ENCODE measurements around the gene CDH13. TPM values are rescaled to one million over a fixed set of nuclear protein-coding genes. Genes with fewer than 3 reads are reported as not detected.

CDH13 gene
- total RNA-seq, 1 donor from 2014 or later, result 20.9 TPM

- H3K27ac ChIP-seq (ENCODE audit: low read depth, low read length), result no peak overlapping the region
- no peaks in the 10 kb centered on the region for H3K36me3 ChIP-seq (ENCODE audit: control insufficient read depth in 3 of 3, insufficient read depth in 3 of 3, low read length in 3 of 3)
- no peak overlapping the region for H3K9ac ChIP-seq (ENCODE audit: low read depth in 1 of 3, low read length in 3 of 3)
- H3K27me3 ChIP-seq (ENCODE audit: control insufficient read depth in 3 of 3, insufficient read depth in 3 of 3, low read length in 3 of 3), result no peaks in the 10 kb centered on the region
- H3K9me3 ChIP-seq (ENCODE audit: control insufficient read depth in 3 of 3, low read length in 3 of 3), result no peaks in the 10 kb centered on the region
- peaks cover 12 to 17% (median 16%) of the 10 kb centered on the region in 3 donors for H3K4me1 ChIP-seq (ENCODE audit: control insufficient read depth in 3 of 3, insufficient read depth in 3 of 3, low read length in 3 of 3)
- no peak overlapping the region for H3K4me3 ChIP-seq (ENCODE audit: low read length in 3 of 3)
These were observed 688.5 kb downstream of the CDH13 start for GRCh38 chr16:83315271-83315670.

DNA sequence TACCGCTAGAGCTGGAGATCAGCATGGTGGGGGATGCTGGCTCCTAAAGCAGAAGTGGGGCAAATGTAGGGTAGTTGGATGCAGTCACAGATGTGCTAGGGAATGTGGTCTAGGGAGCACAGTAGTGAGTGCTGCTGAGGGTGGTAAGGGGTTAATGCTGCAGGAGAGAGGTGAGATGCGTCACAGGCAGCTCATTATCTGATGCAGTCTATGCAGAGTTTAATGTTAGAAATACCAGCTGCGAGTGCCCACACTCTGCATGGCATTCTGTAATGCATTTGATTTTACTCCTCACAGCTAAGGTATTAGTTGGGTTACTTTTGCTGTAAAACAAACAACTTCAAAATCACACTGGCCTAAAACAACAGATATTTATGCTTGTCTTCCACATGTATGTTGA lies 689.7 kb downstream of the CDH13 start:
- H3K36me3 ChIP-seq (ENCODE audit: control insufficient read depth in 3 of 3, insufficient read depth in 3 of 3, low read length in 3 of 3), result no peaks in the 10 kb centered on the region
- no peaks in the 10 kb centered on the region for H3K9me3 ChIP-seq (ENCODE audit: control insufficient read depth in 3 of 3, low read length in 3 of 3)
- H3K9ac ChIP-seq (ENCODE audit: low read depth in 1 of 3, low read length in 3 of 3), result no peak overlapping the region
- H3K27ac ChIP-seq (ENCODE audit: low read depth, low read length), result no peak overlapping the region
- no peak overlapping the region for H3K4me3 ChIP-seq (ENCODE audit: low read length in 3 of 3)
- peaks cover 6 to 16% (median 9%) of the 10 kb centered on the region in 3 donors for H3K4me1 ChIP-seq (ENCODE audit: control insufficient read depth in 3 of 3, insufficient read depth in 3 of 3, low read length in 3 of 3)
- no peaks in the 10 kb centered on the region for H3K27me3 ChIP-seq (ENCODE audit: control insufficient read depth in 3 of 3, insufficient read depth in 3 of 3, low read length in 3 of 3)

GRCh38 chr16:83318390-83318789 lies 691.6 kb downstream of the CDH13 start:
- Histone ChIP-seq H3K4me3 (ENCODE audit: low read length in 3 of 3) (no peak overlapping the region), H3K27me3 (ENCODE audit: control insufficient read depth in 3 of 3, insufficient read depth in 3 of 3, low read length in 3 of 3) (no peaks in the 10 kb centered on the region), H3K4me1 (ENCODE audit: control insufficient read depth in 3 of 3, insufficient read depth in 3 of 3, low read length in 3 of 3) (peaks cover 0 to 7% (median 0%) of the 10 kb centered on the region in 3 donors), H3K9me3 (ENCODE audit: control insufficient read depth in 3 of 3, low read length in 3 of 3) (no peaks in the 10 kb centered on the region), H3K36me3 (ENCODE audit: control insufficient read depth in 3 of 3, insufficient read depth in 3 of 3, low read length in 3 of 3) (no peaks in the 10 kb centered on the region), H3K27ac (ENCODE audit: low read depth, low read length) (no peak overlapping the region), H3K9ac (ENCODE audit: low read depth in 1 of 3, low read length in 3 of 3) (no peak overlapping the region)

- H3K4me1 ChIP-seq (ENCODE audit: control insufficient read depth in 3 of 3, insufficient read depth in 3 of 3, low read length in 3 of 3), result no peaks in the 10 kb centered on the region
- no peaks in the 10 kb centered on the region for H3K27me3 ChIP-seq (ENCODE audit: control insufficient read depth in 3 of 3, insufficient read depth in 3 of 3, low read length in 3 of 3)
- no peak overlapping the region for H3K27ac ChIP-seq (ENCODE audit: low read depth, low read length)
- no peaks in the 10 kb centered on the region for H3K36me3 ChIP-seq (ENCODE audit: control insufficient read depth in 3 of 3, insufficient read depth in 3 of 3, low read length in 3 of 3)
- no peak overlapping the region for H3K4me3 ChIP-seq (ENCODE audit: low read length in 3 of 3)
- no peaks in the 10 kb centered on the region for H3K9me3 ChIP-seq (ENCODE audit: control insufficient read depth in 3 of 3, low read length in 3 of 3)
- no peak overlapping the region for H3K9ac ChIP-seq (ENCODE audit: low read depth in 1 of 3, low read length in 3 of 3)
These were observed 702.2 kb downstream of the CDH13 start for GRCh38 chr16:83328936-83329335.

GRCh38 chr16:83329441-83329840 lies 702.7 kb downstream of the CDH13 start:
- Histone ChIP-seq H3K9ac (ENCODE audit: low read depth in 1 of 3, low read length in 3 of 3) (no peak overlapping the region), H3K4me1 (ENCODE audit: control insufficient read depth in 3 of 3, insufficient read depth in 3 of 3, low read length in 3 of 3) (no peaks in the 10 kb centered on the region), H3K27ac (ENCODE audit: low read depth, low read length) (no peak overlapping the region), H3K27me3 (ENCODE audit: control insufficient read depth in 3 of 3, insufficient read depth in 3 of 3, low read length in 3 of 3) (no peaks in the 10 kb centered on the region), H3K36me3 (ENCODE audit: control insufficient read depth in 3 of 3, insufficient read depth in 3 of 3, low read length in 3 of 3) (no peaks in the 10 kb centered on the region), H3K9me3 (ENCODE audit: control insufficient read depth in 3 of 3, low read length in 3 of 3) (no peaks in the 10 kb centered on the region), H3K4me3 (ENCODE audit: low read length in 3 of 3) (no peak overlapping the region)

DNA sequence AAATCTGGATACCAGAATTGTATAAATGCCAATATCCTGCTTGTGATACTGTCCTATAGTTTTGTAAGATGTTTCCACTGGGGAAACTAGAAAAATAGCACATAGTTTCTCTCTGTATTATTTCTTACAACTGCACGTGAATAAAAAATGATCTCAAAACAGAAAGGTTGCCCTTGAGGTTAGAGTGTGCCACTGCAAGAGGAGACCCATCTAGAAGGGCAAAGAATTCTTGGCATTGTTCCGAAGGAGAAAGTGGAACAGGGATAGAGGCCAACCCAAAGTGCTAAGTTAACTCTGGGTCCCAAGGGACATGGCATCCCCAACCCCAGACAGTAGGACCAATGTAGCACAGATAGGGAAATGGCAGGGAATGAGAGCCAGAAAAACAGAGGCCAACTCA lies 703.5 kb downstream of the CDH13 start:
- H3K4me3 ChIP-seq (ENCODE audit: low read length in 3 of 3), result no peak overlapping the region
- no peak overlapping the region for H3K27ac ChIP-seq (ENCODE audit: low read depth, low read length)
- no peaks in the 10 kb centered on the region for H3K36me3 ChIP-seq (ENCODE audit: control insufficient read depth in 3 of 3, insufficient read depth in 3 of 3, low read length in 3 of 3)
- H3K9ac ChIP-seq (ENCODE audit: low read depth in 1 of 3, low read length in 3 of 3), result no peak overlapping the region
- no peaks in the 10 kb centered on the region for H3K27me3 ChIP-seq (ENCODE audit: control insufficient read depth in 3 of 3, insufficient read depth in 3 of 3, low read length in 3 of 3)
- H3K4me1 ChIP-seq (ENCODE audit: control insufficient read depth in 3 of 3, insufficient read depth in 3 of 3, low read length in 3 of 3), result no peaks in the 10 kb centered on the region
- H3K9me3 ChIP-seq (ENCODE audit: control insufficient read depth in 3 of 3, low read length in 3 of 3), result no peaks in the 10 kb centered on the region

DNA sequence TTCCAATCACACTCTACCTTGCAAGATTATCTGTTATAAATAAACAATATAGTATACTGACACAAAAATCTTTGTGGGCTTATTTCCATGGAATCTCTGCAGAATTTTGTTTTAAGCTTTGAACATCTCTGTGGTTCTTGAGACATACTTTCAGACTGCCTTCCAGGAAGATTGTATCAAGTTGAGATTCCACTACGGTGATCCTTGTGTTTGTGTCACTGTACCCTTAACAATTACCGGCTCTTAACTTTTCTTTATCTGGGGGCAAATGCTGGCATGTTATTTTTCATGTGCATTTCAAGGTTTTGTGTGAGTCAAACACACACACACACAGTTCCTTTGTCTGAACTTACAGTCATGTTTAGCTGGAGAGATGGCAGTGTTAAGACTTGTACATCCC lies 708.3 kb downstream of the CDH13 start:
- Histone ChIP-seq H3K4me1 (ENCODE audit: control insufficient read depth in 3 of 3, insufficient read depth in 3 of 3, low read length in 3 of 3) (peaks cover 0 to 8% (median 4%) of the 10 kb centered on the region in 3 donors), H3K9ac (ENCODE audit: low read depth in 1 of 3, low read length in 3 of 3) (no peak overlapping the region), H3K27me3 (ENCODE audit: control insufficient read depth in 3 of 3, insufficient read depth in 3 of 3, low read length in 3 of 3) (no peaks in the 10 kb centered on the region), H3K9me3 (ENCODE audit: control insufficient read depth in 3 of 3, low read length in 3 of 3) (no peaks in the 10 kb centered on the region), H3K27ac (ENCODE audit: low read depth, low read length) (no peak overlapping the region), H3K4me3 (ENCODE audit: low read length in 3 of 3) (no peak overlapping the region), H3K36me3 (ENCODE audit: control insufficient read depth in 3 of 3, insufficient read depth in 3 of 3, low read length in 3 of 3) (no peaks in the 10 kb centered on the region)

DNA sequence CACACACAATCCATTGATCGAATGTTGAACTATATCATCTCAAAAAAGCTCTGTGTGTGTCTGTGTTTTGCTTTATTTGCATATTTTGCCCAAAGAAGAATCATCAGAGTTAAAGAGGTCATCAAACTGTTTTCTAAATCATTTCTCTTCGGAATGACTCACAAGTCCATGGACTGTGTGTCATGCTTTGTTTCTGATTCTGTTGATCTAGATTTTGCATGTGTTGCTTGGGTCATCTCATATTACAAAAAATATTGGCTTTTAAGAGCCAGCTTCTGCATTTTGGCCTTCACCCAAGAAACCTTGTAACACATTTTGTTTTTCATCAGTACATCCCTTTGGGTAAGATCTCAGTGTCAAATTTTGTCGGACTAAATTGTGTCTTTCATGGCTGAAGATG lies 709.8 kb downstream of the CDH13 start:
- no peak overlapping the region for H3K27ac ChIP-seq (ENCODE audit: low read depth, low read length)
- H3K9ac ChIP-seq (ENCODE audit: low read depth in 1 of 3, low read length in 3 of 3), result no peak overlapping the region
- H3K4me3 ChIP-seq (ENCODE audit: low read length in 3 of 3), result no peak overlapping the region
- no peaks in the 10 kb centered on the region for H3K9me3 ChIP-seq (ENCODE audit: control insufficient read depth in 3 of 3, low read length in 3 of 3)
- no peaks in the 10 kb centered on the region for H3K27me3 ChIP-seq (ENCODE audit: control insufficient read depth in 3 of 3, insufficient read depth in 3 of 3, low read length in 3 of 3)
- H3K36me3 ChIP-seq (ENCODE audit: control insufficient read depth in 3 of 3, insufficient read depth in 3 of 3, low read length in 3 of 3), result no peaks in the 10 kb centered on the region
- H3K4me1 ChIP-seq (ENCODE audit: control insufficient read depth in 3 of 3, insufficient read depth in 3 of 3, low read length in 3 of 3), result peaks cover 0 to 8% (median 4%) of the 10 kb centered on the region in 3 donors

DNA sequence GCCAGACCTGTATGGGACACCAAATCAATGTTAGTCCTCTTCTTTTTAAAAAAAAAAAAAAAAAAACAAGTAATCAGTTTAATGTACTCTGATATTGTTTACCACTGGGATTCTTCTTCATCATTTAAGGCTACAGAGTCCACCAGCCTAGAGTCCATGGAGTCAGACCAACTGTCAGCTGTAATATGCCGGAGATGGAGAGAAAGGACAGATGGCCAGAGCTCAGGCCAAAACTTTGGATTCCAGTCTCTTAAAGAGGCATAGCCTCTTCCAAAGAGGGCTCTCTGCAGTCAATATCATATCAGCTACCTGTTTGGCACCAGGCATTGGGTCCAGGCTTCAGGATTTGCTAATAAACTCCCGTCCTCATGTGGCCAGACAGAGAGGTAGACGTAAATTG lies 711.4 kb downstream of the CDH13 start:
- Histone ChIP-seq H3K36me3 (ENCODE audit: control insufficient read depth in 3 of 3, insufficient read depth in 3 of 3, low read length in 3 of 3) (no peaks in the 10 kb centered on the region), H3K9ac (ENCODE audit: low read depth in 1 of 3, low read length in 3 of 3) (no peak overlapping the region), H3K4me1 (ENCODE audit: control insufficient read depth in 3 of 3, insufficient read depth in 3 of 3, low read length in 3 of 3) (peaks cover 0 to 8% (median 4%) of the 10 kb centered on the region in 3 donors), H3K9me3 (ENCODE audit: control insufficient read depth in 3 of 3, low read length in 3 of 3) (no peaks in the 10 kb centered on the region), H3K27ac (ENCODE audit: low read depth, low read length) (no peak overlapping the region), H3K4me3 (ENCODE audit: low read length in 3 of 3) (peak overlapping the region in 1 of 3 donors; percentile 1), H3K27me3 (ENCODE audit: control insufficient read depth in 3 of 3, insufficient read depth in 3 of 3, low read length in 3 of 3) (no peaks in the 10 kb centered on the region)

GRCh38 chr16:83338941-83339340 lies 712.2 kb downstream of the CDH13 start:
- H3K27ac ChIP-seq (ENCODE audit: low read depth, low read length), result no peak overlapping the region

DNA sequence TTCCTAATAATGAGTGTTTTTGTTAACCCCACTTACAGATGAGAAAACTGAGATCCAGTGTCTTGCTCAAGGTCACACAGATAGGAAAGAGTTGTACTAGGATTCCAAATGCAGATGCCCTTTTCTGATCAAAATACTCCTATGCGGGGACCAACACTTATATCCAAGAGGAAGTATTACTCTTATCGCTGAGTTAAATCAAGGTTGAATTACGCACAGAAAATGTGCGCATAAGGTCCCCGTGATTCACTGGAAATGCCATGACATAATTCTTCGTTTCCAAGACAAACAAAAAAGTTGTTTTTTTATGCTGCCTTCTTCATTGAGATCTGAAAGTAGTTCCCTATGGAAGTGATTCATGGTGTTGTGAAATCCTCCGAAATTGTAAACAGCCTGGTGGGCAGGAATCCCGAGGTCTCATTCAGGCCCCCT lies 717.2 kb downstream of the CDH13 start:
- Histone ChIP-seq H3K27ac (ENCODE audit: low read depth, low read length) (no peak overlapping the region), H3K9me3 (ENCODE audit: control insufficient read depth in 3 of 3, low read length in 3 of 3) (no peaks in the 10 kb centered on the region), H3K4me3 (ENCODE audit: low read length in 3 of 3) (no peak overlapping the region), H3K4me1 (ENCODE audit: control insufficient read depth in 3 of 3, insufficient read depth in 3 of 3, low read length in 3 of 3) (no peaks in the 10 kb centered on the region), H3K27me3 (ENCODE audit: control insufficient read depth in 3 of 3, insufficient read depth in 3 of 3, low read length in 3 of 3) (no peaks in the 10 kb centered on the region), H3K36me3 (ENCODE audit: control insufficient read depth in 3 of 3, insufficient read depth in 3 of 3, low read length in 3 of 3) (no peaks in the 10 kb centered on the region), H3K9ac (ENCODE audit: low read depth in 1 of 3, low read length in 3 of 3) (no peak overlapping the region)

More at GRCh38 chr16:83338941-83339340, 712.2 kb downstream of the CDH13 start:
- Histone ChIP-seq H3K4me1 (ENCODE audit: control insufficient read depth in 3 of 3, insufficient read depth in 3 of 3, low read length in 3 of 3) (peaks cover 0 to 8% (median 4%) of the 10 kb centered on the region in 3 donors), H3K9me3 (ENCODE audit: control insufficient read depth in 3 of 3, low read length in 3 of 3) (no peaks in the 10 kb centered on the region), H3K9ac (ENCODE audit: low read depth in 1 of 3, low read length in 3 of 3) (no peak overlapping the region), H3K4me3 (ENCODE audit: low read length in 3 of 3) (no peak overlapping the region), H3K36me3 (ENCODE audit: control insufficient read depth in 3 of 3, insufficient read depth in 3 of 3, low read length in 3 of 3) (no peaks in the 10 kb centered on the region), H3K27me3 (ENCODE audit: control insufficient read depth in 3 of 3, insufficient read depth in 3 of 3, low read length in 3 of 3) (no peaks in the 10 kb centered on the region)

Data from skeletal muscle tissue (tissue), 4 donors.